A172 (cell line): ENCODE results near the gene RUFY3. TPM values are rescaled to one million over a fixed set of nuclear protein-coding genes. Genes with fewer than 3 reads are reported as not detected.

Experiments used
- DNase-seq: peaks from one replicate; pipeline ENCODE4 v3.0.0-alpha.2; 2015; ENCODE audit warnings: low spot score
- total RNA-seq: library from RNA; depleted of rRNA; stranded (reverse); fragments of >200 nt; shearing (Covaris generic); gene quantifications from 2 replicates; pipeline ENCODE4 v1.2.3, GENCODE V29; 2014

RUFY3 gene
- total RNA-seq, 1 experiment from 2014 or later: 28.1 TPM

GRCh38 chr4:70778888-70779422 lies 57.2 kb downstream of the RUFY3 start:
- DNase-seq: peak; percentile 71

GRCh38 chr4:70783096-70783495 lies 61.3 kb downstream of the RUFY3 start:
- DNase-seq: no peak

GRCh38 chr4:70787496-70787895 lies 65.7 kb downstream of the RUFY3 start:
- DNase-seq: no peak

GRCh38 chr4:70788733-70789132 lies 67.0 kb downstream of the RUFY3 start:
- no peak for DNase-seq

GRCh38 chr4:70793626-70794025 lies 71.9 kb downstream of the RUFY3 start:
- no peak for DNase-seq

- no peak for DNase-seq
These were observed 79.6 kb downstream of the RUFY3 start for GRCh38 chr4:70801265-70801809.

- DNase-seq: no peak
These were observed 81.3 kb downstream of the RUFY3 start for GRCh38 chr4:70802928-70803580.

GRCh38 chr4:70808151-70808550 lies 86.4 kb downstream of the RUFY3 start:
- no peak for DNase-seq

GRCh38 chr4:70815370-70815769 lies 93.6 kb downstream of the RUFY3 start:
- DNase-seq: no peak

- no peak for DNase-seq
These were observed 95.1 kb downstream of the RUFY3 start for GRCh38 chr4:70816894-70817293.

DNA sequence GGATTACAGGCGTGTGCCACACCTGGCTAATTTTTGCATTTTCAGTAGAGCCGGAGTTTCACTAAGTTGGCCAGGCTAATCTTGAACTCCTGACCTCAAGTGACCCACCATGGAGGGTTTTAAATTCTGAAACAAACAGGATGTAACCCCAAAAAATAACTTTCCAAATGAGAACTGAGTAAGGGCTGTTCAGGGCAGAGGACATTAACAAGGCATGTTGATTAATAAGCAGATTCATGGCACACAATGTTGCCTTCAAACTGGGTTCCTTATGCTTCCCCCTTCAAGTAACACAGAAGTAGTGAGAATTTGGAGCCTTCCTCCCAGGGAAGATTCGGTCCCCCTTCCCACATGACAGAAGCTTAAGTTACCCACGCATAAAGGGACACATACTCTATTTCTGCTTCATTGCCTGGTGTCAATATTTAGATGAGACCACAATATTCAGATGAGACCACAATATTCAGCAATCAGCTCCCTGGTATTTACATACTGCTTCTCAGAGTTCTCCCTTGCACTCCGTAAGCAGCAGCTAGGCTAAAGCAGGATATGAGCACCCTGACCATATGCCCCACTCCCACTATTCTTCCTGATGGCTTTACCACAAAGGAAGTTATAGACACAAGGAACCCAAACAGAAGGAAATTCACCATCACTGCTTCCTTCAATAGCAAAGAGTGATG lies 96.5 kb downstream of the RUFY3 start:
- no peak for DNase-seq

DNA sequence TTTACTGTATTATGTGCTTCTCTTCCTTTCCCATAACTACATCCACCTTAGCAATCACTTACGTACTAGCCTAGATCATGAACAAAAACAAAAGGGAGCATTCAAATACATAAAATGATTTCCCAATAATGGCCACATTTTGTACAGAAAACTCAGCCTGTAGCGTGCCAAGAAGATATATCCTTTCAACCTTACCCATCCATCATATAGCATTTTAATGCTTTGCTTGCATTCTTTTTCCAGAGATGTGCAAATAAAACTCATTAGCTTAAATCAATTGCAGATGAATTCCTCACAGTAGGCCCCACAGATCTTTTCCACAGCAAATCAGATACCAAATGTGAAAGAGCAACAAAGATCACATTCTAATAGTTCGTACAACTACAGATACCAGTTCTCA lies 97.2 kb downstream of the RUFY3 start:
- no peak for DNase-seq

DNA sequence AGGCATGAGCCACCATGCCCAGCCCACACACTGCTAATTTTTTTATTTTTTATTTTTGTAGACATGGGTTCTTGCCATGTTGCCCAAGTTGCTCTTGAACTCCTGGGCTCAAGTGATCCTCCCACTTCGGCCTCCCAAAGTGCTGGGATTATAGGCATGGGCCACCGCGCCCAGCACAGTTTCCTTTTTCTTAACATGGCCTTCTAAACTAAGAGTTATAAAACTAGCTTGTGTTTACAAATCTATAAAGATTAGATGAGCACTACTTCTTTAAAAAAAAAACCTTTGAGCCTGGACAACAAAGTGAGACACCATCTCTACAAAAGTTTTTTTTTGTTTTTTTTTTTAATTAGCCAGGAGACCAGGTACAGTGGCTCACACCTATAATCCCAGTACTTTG lies 107.3 kb downstream of the RUFY3 start:
- DNase-seq: no peak

- no peak for DNase-seq
These were observed 107.7 kb downstream of the RUFY3 start for GRCh38 chr4:70829492-70829891.

DNA sequence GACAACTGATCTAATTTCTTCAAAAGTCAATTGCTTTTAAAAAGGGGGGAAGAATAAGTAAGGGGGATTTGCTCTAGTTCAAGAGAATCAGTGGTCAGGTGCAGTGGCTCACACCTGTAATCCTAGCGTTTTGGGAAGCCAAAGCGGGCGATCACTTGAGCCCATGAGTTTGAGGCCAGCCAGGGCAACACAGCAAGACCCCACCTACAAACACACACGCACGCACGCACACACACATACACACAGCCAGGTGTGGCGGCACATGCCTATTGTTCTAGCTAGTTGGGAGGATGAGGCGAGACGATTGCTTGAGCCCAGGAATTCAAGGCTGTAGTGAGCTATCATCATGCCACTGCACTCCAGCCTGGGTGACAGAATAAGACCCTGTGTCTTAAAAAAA lies 108.3 kb downstream of the RUFY3 start:
- no peak for DNase-seq

DNA sequence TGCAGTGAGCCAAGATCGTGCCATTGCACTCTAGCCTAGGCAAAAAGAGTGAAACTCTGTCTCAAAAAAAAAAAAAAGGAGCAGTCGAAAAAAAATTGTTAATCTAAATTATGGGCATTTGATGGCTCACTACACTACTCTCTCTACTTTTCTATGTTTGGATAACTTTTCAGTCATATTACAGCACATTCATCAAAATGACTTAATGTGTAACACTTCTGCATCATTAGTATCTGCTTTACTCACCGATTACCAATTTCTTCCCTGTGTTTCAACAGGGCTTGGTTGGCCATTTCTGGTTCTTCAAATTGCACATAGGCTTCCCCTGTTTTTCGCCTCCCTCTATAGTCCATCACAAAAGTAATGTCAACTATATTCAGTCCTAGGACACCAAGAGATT lies 109.5 kb downstream of the RUFY3 start:
- no peak for DNase-seq

DNA sequence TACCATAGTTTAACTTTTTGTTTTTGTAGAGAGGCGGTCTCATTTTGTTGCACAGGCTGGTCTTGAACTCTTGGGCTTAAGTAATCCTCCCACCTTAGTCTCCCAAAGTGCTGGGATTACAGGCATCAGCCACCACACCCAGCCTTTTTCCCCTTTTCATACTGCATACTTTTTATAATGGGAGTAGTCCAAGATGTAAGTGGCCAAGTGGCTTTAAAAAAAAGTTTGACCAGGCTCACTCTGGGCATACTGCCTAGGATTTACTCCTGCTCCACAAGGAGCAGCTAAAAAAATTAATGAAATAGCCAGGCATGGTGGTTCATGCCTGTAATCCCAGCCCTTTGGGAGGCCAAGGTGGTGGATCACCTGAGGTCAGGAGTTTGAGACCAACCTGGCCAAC lies 111.9 kb downstream of the RUFY3 start:
- DNase-seq: no peak

GRCh38 chr4:70836081-70836480 lies 114.3 kb downstream of the RUFY3 start:
- no peak for DNase-seq

- DNase-seq: no peak
These were observed 116.4 kb downstream of the RUFY3 start for GRCh38 chr4:70838204-70838603.

GRCh38 chr4:70838666-70839588 lies 117.2 kb downstream of the RUFY3 start:
- DNase-seq: no peak

DNA sequence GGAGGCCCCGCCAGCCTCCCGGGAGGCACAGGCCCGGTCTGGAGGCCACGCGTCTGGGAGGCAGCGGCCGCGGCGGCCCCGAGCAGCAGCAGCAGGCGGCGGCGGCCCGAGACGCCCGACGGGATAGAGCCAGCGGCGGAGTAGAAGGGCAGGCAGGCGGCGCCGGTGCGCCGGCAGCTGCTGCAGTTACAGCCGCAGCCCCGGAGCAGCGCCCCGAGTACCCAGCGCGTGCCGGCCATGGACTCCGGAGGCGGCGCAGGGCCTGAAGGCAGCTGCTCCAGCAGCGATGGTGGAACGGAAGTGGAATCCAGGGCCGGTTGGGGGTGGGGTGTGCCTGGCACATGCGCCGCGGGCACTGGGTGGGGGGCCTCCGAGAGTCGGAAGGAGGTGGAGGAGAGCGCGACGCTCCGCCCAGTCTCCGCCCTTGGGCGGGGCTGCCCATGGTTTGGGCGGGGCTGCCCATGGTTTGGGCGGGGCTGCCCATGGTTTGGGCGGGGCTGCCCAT lies 117.9 kb downstream of the RUFY3 start, which contains the start of gene GRSF1:
Gene GRSF1, minus strand, starts transcription at position 302 of the 505 bp plus-strand sequence. Its CDS starts 63 bp downstream, at position 239.
- peak; percentile 61 for DNase-seq

GRCh38 chr4:70840137-70840536 lies 118.4 kb downstream of the RUFY3 start:
- peak; percentile 18 for DNase-seq
